Measurements from ENCODE around the gene NCOA7.
"Not testable (repeated sequence)": the region's sequence is repeated elsewhere in the genome, so short reads cannot be mapped to it uniquely, and the experiment has no call there.

GRCh38 chr6:125972478-125972877, 181.7 kb downstream of the NCOA7 start:
- not testable (repeated sequence) for TF ChIP-seq POLR2A, POLR2AphosphoS5 (IDR thresholded peaks at IDR 0.05; ENCODE audit: low read depth, low read length)

Measured in GM12892 (cell line).